K562 (cell line): ENCODE data around the gene HSD17B13. TPM values are rescaled to one million over a fixed set of nuclear protein-coding genes. Genes with fewer than 3 reads are reported as not detected.

Source experiments
- ATAC-seq: fragments of 200-7000 bp; cut with Tn5 transposase; 3 replicates; pipeline ENCODE4 v1.9.1; 2020; ENCODE audit warnings: moderate library complexity
- BruUV-seq: library from RNA; stranded (reverse); fragments of 400-500 nt; replicated peaks from 2 replicates; lab custom pipeline; 2021; lab: Mats Ljungman, UMichigan
- CTCF ChIA-PET: fragments of 300-600 bp; formaldehyde crosslinking; extraction: SDS; loops from one replicate; lab custom pipeline; 2021; ENCODE audit warnings: low intra/inter-chr PET ratio; lab: Yijun Ruan, JAX
- POLR2A ChIA-PET: fragments of 300-600, 350-650 bp; sonication (Branson Sonifier 250); formaldehyde crosslinking; extraction: SDS; loops from one replicate; lab custom pipeline; 2021; ENCODE audit warnings: antibody characterized with exemption, inconsistent platforms; lab: Yijun Ruan, JAX
- DNase-seq, 4 experiments: peaks; one replicate each; pipeline versions ENCODE4 v3.0.0 to v3.0.0-alpha.2; 2011 to 2018; ENCODE audit warnings: low spot score in 3 of 4, mixed read lengths in 3 of 4; ENCODE audit errors: extremely low read depth in 1 of 4
- FAIRE-seq: peaks from 2 replicates; lab custom pipeline; 2011; peaks lifted over from hg19 to GRCh38; lab: Jason Lieb, UNC
- H2AFZ ChIP-seq: 2 replicates; pipeline ENCODE4 v1.6.0; 2011; ENCODE audit warnings: low read depth, low read length, control low read depth, inconsistent platforms
- H3K27ac ChIP-seq: fragments of 200-600 bp; 3 replicates; pipeline ENCODE4 v1.8.0; 2011; ENCODE audit warnings: low read depth, mild to moderate bottlenecking, control low read depth, inconsistent platforms, low read length, moderate library complexity, mixed read lengths; ENCODE audit errors: extremely low read depth
- H3K27me3 ChIP-seq, 2 experiments: fragments of 300-600 bp in 1 of 2; 2 replicates in 1 of 2; 3 replicates in 1 of 2; pipeline versions ENCODE4 v1.6.0 to v1.8.0; 2011; ENCODE audit warnings: inconsistent platforms in 2 of 2, low read length in 2 of 2, mild to moderate bottlenecking in 1 of 2, mixed read lengths in 1 of 2, moderate library complexity in 1 of 2; ENCODE audit not compliant: control insufficient read depth in 2 of 2, insufficient read depth in 2 of 2
- H3K36me3 ChIP-seq: fragments of 300-600 bp; 3 replicates; pipeline ENCODE4 v1.8.0; 2011; ENCODE audit warnings: mild to moderate bottlenecking, low read length, inconsistent platforms; ENCODE audit not compliant: control insufficient read depth, insufficient read depth
- H3K4me1 ChIP-seq, 2 experiments: fragments of 200-600 bp in 1 of 2; replicated peaks in 1 of 2; 2 replicates in 1 of 2; 3 replicates in 1 of 2; pipeline versions ENCODE4 v1.5.1 to v1.8.0; 2011; ENCODE audit warnings: inconsistent platforms in 2 of 2, low read length in 2 of 2, mild to moderate bottlenecking in 1 of 2, mixed read lengths in 1 of 2, moderate library complexity in 1 of 2; ENCODE audit not compliant: control insufficient read depth in 2 of 2, insufficient read depth in 2 of 2
- H3K4me2 ChIP-seq: 2 replicates; pipeline ENCODE4 v1.6.1; 2011; ENCODE audit warnings: low read length, control low read depth, inconsistent platforms, mixed read lengths; ENCODE audit not compliant: insufficient read depth
- H3K4me3 ChIP-seq: fragments of 200-600 bp; sonication (generic), shearing (Covaris generic); 2 replicates; pipeline ENCODE4 v1.5.1; 2016; ENCODE audit warnings: control low read depth, inconsistent platforms
- H3K79me2 ChIP-seq: fragments of 200-600 bp; 3 replicates; pipeline ENCODE4 v1.8.0; 2011; ENCODE audit warnings: low read length, inconsistent platforms; ENCODE audit not compliant: control insufficient read depth, insufficient read depth
- H3K9ac ChIP-seq, 2 experiments: 2 replicates each; pipeline versions ENCODE4 v1.6.0 to v1.6.1; 2011; ENCODE audit warnings: low read depth in 2 of 2, low read length in 2 of 2, control low read depth in 1 of 2, inconsistent platforms in 1 of 2, mild to moderate bottlenecking in 1 of 2, mixed read lengths in 1 of 2; ENCODE audit not compliant: insufficient read depth in 1 of 2
- H3K9me1 ChIP-seq: one replicate; pipeline ENCODE4 v1.6.0; 2011; ENCODE audit warnings: inconsistent platforms, mild to moderate bottlenecking, low read length, moderate library complexity; ENCODE audit not compliant: control insufficient read depth, insufficient read depth
- H3K9me3 ChIP-seq: replicated peaks from 2 replicates; pipeline ENCODE4 v1.5.1; 2011; ENCODE audit warnings: low read depth, low read length, inconsistent platforms; ENCODE audit not compliant: control insufficient read depth, insufficient read depth
- H4K20me1 ChIP-seq: replicated peaks from 2 replicates; pipeline ENCODE4 v1.6.1; 2011; ENCODE audit warnings: low read length, inconsistent platforms, mixed read lengths; ENCODE audit not compliant: control insufficient read depth, insufficient read depth
- SMAD1 ChIP-seq: fragments of 150-350 bp; IDR thresholded peaks from 2 replicates; pipeline ENCODE4 v1.6.1; 2014; ENCODE audit warnings: low read length, low read depth; ENCODE audit not compliant: partially characterized antibody
- THRA ChIP-seq: fragments of 450-650 bp; IDR thresholded peaks from 2 replicates; pipeline ENCODE4 v1.6.1; 2017; ENCODE audit warnings: mild to moderate bottlenecking, moderate library complexity
- U2AF1 ChIP-seq: fragments of 200-400 bp; formaldehyde crosslinking; optimal IDR thresholded peaks from 2 replicates; pipeline ENCODE3; 2017; ENCODE audit warnings: mild to moderate bottlenecking, low read depth, low read length, moderate library complexity
- ZNF124 ChIP-seq: sonication (generic); formaldehyde crosslinking; IDR thresholded peaks from 2 replicates; pipeline ENCODE4 v1.8.1; 2022; ENCODE audit warnings: missing genetic modification reagents
- ZSCAN29 ChIP-seq: fragments of 450-650 bp; IDR thresholded peaks from 2 replicates; pipeline ENCODE4 v1.6.1; 2017
- WGBS: fragments of 100-300 bp; shearing (Covaris generic); methylation state at CpG from one replicate; pipeline ENCODE4 v1.1.6; 2016; ENCODE audit warnings: low coverage, mixed read lengths; ENCODE audit not compliant: insufficient coverage; ENCODE audit errors: missing lambda C conversion rate; 5-methylcytosine and 5-hydroxymethylcytosine counted together
- in situ Hi-C: fragments of 300-500 bp; cut with MboI; formaldehyde crosslinking; loops from 4 replicates; pipeline ENCODE4 v1.15.0; 2018; ENCODE audit warnings: inconsistent platforms, mixed read lengths
- intact Hi-C: fragments of 100-400 bp; cut with micrococcal nuclease; formaldehyde crosslinking; loops from 2 replicates; pipeline ENCODE4 v1.14.2; 2022
- microRNA-seq: library from miRNA; unstranded; fragments of <30 nt; microRNA quantifications from one replicate; pipeline ENCODE4, GENCODE V29; 2018; ENCODE audit warnings: borderline microRNAs expressed
- polyA plus RNA-seq, 8 experiments: library from polyadenylated mRNA; depleted of rRNA in 4 of 8; stranded (reverse) in 5 of 8; unstranded in 3 of 8; fragments of >200 nt; fragmentation: Nextera tagmentation in 2 of 8; fragmentation: Illumina TruSeq in 1 of 8; extraction: Ambion mirVana in 2 of 8; extraction: Trizol in 1 of 8; gene quantifications; 2 replicates each; pipeline versions ENCODE4 v1.2.1 to v1.2.3, GENCODE V29; 2011 to 2014; ENCODE audit warnings: inconsistent platforms in 1 of 8, missing spikeins in 1 of 8
- small RNA-seq: library from RNA; depleted of rRNA; stranded (forward); fragments of <200 nt; gene quantifications from one replicate; pipeline ENCODE3, GENCODE V24; 2014
- total RNA-seq, 7 experiments: library from RNA; depleted of rRNA in 6 of 7; stranded (reverse); fragments of >200 nt in 6 of 7; fragmentation: Illumina TruSeq in 2 of 7; extraction: Trizol in 2 of 7; gene quantifications; 2 replicates each; pipeline versions ENCODE4 v1.2.1 to v1.2.3, GENCODE V29; 2011 to 2021; ENCODE audit warnings: low replicate concordance in 1 of 7

The HSD17B13 gene
- total and polyA plus RNA-seq, 9 of the 15 experiments (the other 6 are each of a cell fraction or from before 2014, with no cell fraction given), result 0.05 to 0.36 (median 0.29) TPM

- no peaks in the 10 kb centered on the region for H3K79me2 ChIP-seq
- TF ChIP-seq ZNF124 (peak; percentile 84; the same call in 1 of the 2 replicates), ZSCAN29 (no peak), SMAD1 (no peak), U2AF1 (no peak), THRA (no peak)
- no peaks in the 10 kb centered on the region for H3K9me3 ChIP-seq
- ChIA-PET POLR2A (interaction anchor here (0.6 kb wide), 2 partner anchors 156 to 762 kb away, joined by 3 read pairs; no protein-coding TSS in a partner anchor), CTCF (no interaction called here)
- H3K36me3 ChIP-seq, result no peaks in the 10 kb centered on the region
- H3K9me1 ChIP-seq, result no peaks in the 10 kb centered on the region
- no peak for FAIRE-seq
- H3K4me3 ChIP-seq, result no peak overlapping the region
- no peak overlapping the region for H3K9ac ChIP-seq
- no peak overlapping the region for H3K4me2 ChIP-seq
- no peaks in the 10 kb centered on the region for H4K20me1 ChIP-seq
- H3K27ac ChIP-seq, result no peak overlapping the region
- no peak overlapping the region for H2AFZ ChIP-seq
- intact Hi-C loops, result no loop called here
- in situ Hi-C loops, result no loop called here
- ATAC-seq, result no peak
- BruUV-seq, result no TSS peak
- no peaks in the 10 kb centered on the region; a peak in 1 of 5 replicates for H3K27me3 ChIP-seq
- H3K4me1 ChIP-seq, result no peaks in the 10 kb centered on the region
- no peak for DNase-seq
- 6% methylated on average over 1 of the region's 1 CpG for WGBS
Measured at GRCh38 chr4:87255755-87256154, 66.9 kb downstream of the HSD17B13 start.

Small RNA genes lying within 50 kb of the gene (microRNA-seq; reads per million reads assigned to microRNA genes)
- gene MIR5705, result not detected

Small RNA genes lying within 50 kb of the gene (small RNA-seq; reads per million reads assigned to genes)
- gene MIR5705, result not detected

Other genes starting within 250 kb of the HSD17B13 start
- 9.7 and 15.0 TPM in 2 replicates for gene KLHL8, start 102.3 kb downstream of the HSD17B13 start, total RNA-seq (2014; rRNA removed)
- gene KLHL8, start 102.3 kb downstream of the HSD17B13 start, total RNA-seq (2014; rRNA removed; fragmentation: Illumina TruSeq; extraction: Trizol), result 25.3 and 29.2 TPM in 2 replicates
- gene KLHL8, start 102.3 kb downstream of the HSD17B13 start, total RNA-seq (2015; rRNA removed; fragmentation: Illumina TruSeq; extraction: Trizol), result 21.8 and 23.0 TPM in 2 replicates
- 16.8 and 18.2 TPM in 2 replicates for gene KLHL8, start 102.3 kb downstream of the HSD17B13 start, total RNA-seq (2021)
- gene KLHL8, start 102.3 kb downstream of the HSD17B13 start, polyA plus RNA-seq (2011; rRNA removed), result 10.6 and 15.7 TPM in 2 replicates
- 18.7 and 20.4 TPM in 2 replicates for gene KLHL8, start 102.3 kb downstream of the HSD17B13 start, polyA plus RNA-seq (2014; fragmentation: Illumina TruSeq; extraction: Trizol)
- gene KLHL8, start 102.3 kb downstream of the HSD17B13 start, polyA plus RNA-seq (2014; fragmentation: Nextera tagmentation; extraction: Ambion mirVana), result 10 to 100 TPM in 1 of 2 experiments, 1 to 10 TPM in 1; 8.7 to 10.5 TPM
- 13.0 and 13.2 TPM in 2 replicates for gene KLHL8, start 102.3 kb downstream of the HSD17B13 start, polyA plus RNA-seq (2014; rRNA removed)
- 26.0 and 33.6 TPM in 2 replicates for gene HSD17B11, start 68.3 kb upstream of the HSD17B13 start, total RNA-seq (2014; rRNA removed)
- gene HSD17B11, start 68.3 kb upstream of the HSD17B13 start, total RNA-seq (2014; rRNA removed; fragmentation: Illumina TruSeq; extraction: Trizol), result 81.0 and 99.3 TPM in 2 replicates
- 60.8 and 73.9 TPM in 2 replicates for gene HSD17B11, start 68.3 kb upstream of the HSD17B13 start, total RNA-seq (2015; rRNA removed; fragmentation: Illumina TruSeq; extraction: Trizol)
- gene HSD17B11, start 68.3 kb upstream of the HSD17B13 start, total RNA-seq (2021), result 55.8 and 59.4 TPM in 2 replicates
- 67.3 and 83.7 TPM in 2 replicates for gene HSD17B11, start 68.3 kb upstream of the HSD17B13 start, polyA plus RNA-seq (2011; rRNA removed)
- 64.0 and 85.1 TPM in 2 replicates for gene HSD17B11, start 68.3 kb upstream of the HSD17B13 start, polyA plus RNA-seq (2014; fragmentation: Illumina TruSeq; extraction: Trizol)
- gene HSD17B11, start 68.3 kb upstream of the HSD17B13 start, polyA plus RNA-seq (2014; fragmentation: Nextera tagmentation; extraction: Ambion mirVana), result 100 to 1,000 TPM; 106 to 108 TPM
- 43.2 and 52.0 TPM in 2 replicates for gene HSD17B11, start 68.3 kb upstream of the HSD17B13 start, polyA plus RNA-seq (2014; rRNA removed)
- gene NUDT9, start 99.7 kb upstream of the HSD17B13 start, total RNA-seq (2014; rRNA removed), result 15.9 and 17.7 TPM in 2 replicates
- 19.1 and 20.3 TPM in 2 replicates for gene NUDT9, start 99.7 kb upstream of the HSD17B13 start, total RNA-seq (2014; rRNA removed; fragmentation: Illumina TruSeq; extraction: Trizol)
- 19.9 and 20.8 TPM in 2 replicates for gene NUDT9, start 99.7 kb upstream of the HSD17B13 start, total RNA-seq (2015; rRNA removed; fragmentation: Illumina TruSeq; extraction: Trizol)
- gene NUDT9, start 99.7 kb upstream of the HSD17B13 start, total RNA-seq (2021), result 13.0 and 14.7 TPM in 2 replicates
- gene NUDT9, start 99.7 kb upstream of the HSD17B13 start, polyA plus RNA-seq (2011; rRNA removed), result 16.0 and 19.1 TPM in 2 replicates
- gene NUDT9, start 99.7 kb upstream of the HSD17B13 start, polyA plus RNA-seq (2014; fragmentation: Illumina TruSeq; extraction: Trizol), result 16.8 and 20.5 TPM in 2 replicates
- 10 to 100 TPM in 1 of 2 experiments, 1 to 10 TPM in 1; 8.5 to 16.3 TPM for gene NUDT9, start 99.7 kb upstream of the HSD17B13 start, polyA plus RNA-seq (2014; fragmentation: Nextera tagmentation; extraction: Ambion mirVana)
- gene NUDT9, start 99.7 kb upstream of the HSD17B13 start, polyA plus RNA-seq (2014; rRNA removed), result 18.0 and 23.0 TPM in 2 replicates
- gene SPARCL1, start 206.5 kb upstream of the HSD17B13 start, total RNA-seq (2014; rRNA removed), result not detected in 2 replicates
- gene SPARCL1, start 206.5 kb upstream of the HSD17B13 start, total RNA-seq (2014; rRNA removed; fragmentation: Illumina TruSeq; extraction: Trizol), result 0.04 and 0.16 TPM in 2 replicates
- 0.04 TPM in 1 of 2 replicates, not detected in the other for gene SPARCL1, start 206.5 kb upstream of the HSD17B13 start, total RNA-seq (2015; rRNA removed; fragmentation: Illumina TruSeq; extraction: Trizol)
- 0.60 and 0.71 TPM in 2 replicates for gene SPARCL1, start 206.5 kb upstream of the HSD17B13 start, total RNA-seq (2021)
- 0.03 TPM in 1 of 2 replicates, not detected in the other for gene SPARCL1, start 206.5 kb upstream of the HSD17B13 start, polyA plus RNA-seq (2011; rRNA removed)
- 0.06 TPM in 1 of 2 replicates, not detected in the other for gene SPARCL1, start 206.5 kb upstream of the HSD17B13 start, polyA plus RNA-seq (2014; fragmentation: Illumina TruSeq; extraction: Trizol)
- gene SPARCL1, start 206.5 kb upstream of the HSD17B13 start, polyA plus RNA-seq (2014; fragmentation: Nextera tagmentation; extraction: Ambion mirVana), result under 1 TPM; 0.06 to 0.17 TPM
- gene SPARCL1, start 206.5 kb upstream of the HSD17B13 start, polyA plus RNA-seq (2014; rRNA removed), result not detected in 2 replicates